ENCODE data around the gene TAGLN2. TPM values are rescaled to one million over a fixed set of nuclear protein-coding genes. Genes with fewer than 3 reads are reported as not detected.
A peak's percentile ranks its signal among the peaks of the same experiment; 100 is the strongest.

The TAGLN2 gene
- total RNA-seq, 2 experiments from 2014 or later, result 463 to 489 TPM

DNA sequence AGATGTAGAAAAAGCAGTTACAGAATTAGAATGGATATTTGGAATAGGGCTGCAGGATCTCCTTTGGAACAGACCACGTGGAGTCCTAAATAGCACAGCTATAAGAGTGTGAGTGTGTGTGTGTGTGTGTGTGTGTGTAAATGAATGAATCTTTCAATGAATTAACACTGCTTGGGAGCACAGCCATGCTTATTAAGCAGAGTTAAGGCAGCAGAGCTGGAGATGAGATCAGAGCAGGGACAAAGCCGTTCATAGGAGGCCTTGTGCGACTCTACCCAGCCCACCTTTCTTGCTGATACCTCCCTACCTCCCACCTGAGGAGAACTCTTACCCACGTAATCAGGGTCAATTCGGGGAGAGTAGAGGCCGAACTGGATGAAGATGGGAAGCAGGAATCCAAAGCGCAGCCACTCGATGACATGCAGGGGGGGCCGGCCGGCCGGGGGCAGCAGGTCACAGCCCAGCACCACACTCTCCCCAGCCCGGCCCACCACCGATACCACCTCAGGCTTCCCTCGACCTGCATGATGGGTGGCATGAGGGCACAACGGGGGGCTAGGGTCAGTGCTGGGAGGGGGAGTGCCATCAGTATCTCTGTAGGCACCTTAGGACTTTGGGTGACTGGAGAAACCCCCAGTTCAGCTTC is 17.4 kb upstream of the TAGLN2 start:
- Mint-ChIP-seq H3K4me1 (peaks cover 4% of the 10 kb centered on the region), H3K4me3 (no peak overlapping the region), H3K9me3 (no peaks in the 10 kb centered on the region), H3K27ac (no peak overlapping the region), H3K36me3 (no peaks in the 10 kb centered on the region), H3K27me3 (peaks cover 21% of the 10 kb centered on the region)
- no peak for DNase-seq

DNA sequence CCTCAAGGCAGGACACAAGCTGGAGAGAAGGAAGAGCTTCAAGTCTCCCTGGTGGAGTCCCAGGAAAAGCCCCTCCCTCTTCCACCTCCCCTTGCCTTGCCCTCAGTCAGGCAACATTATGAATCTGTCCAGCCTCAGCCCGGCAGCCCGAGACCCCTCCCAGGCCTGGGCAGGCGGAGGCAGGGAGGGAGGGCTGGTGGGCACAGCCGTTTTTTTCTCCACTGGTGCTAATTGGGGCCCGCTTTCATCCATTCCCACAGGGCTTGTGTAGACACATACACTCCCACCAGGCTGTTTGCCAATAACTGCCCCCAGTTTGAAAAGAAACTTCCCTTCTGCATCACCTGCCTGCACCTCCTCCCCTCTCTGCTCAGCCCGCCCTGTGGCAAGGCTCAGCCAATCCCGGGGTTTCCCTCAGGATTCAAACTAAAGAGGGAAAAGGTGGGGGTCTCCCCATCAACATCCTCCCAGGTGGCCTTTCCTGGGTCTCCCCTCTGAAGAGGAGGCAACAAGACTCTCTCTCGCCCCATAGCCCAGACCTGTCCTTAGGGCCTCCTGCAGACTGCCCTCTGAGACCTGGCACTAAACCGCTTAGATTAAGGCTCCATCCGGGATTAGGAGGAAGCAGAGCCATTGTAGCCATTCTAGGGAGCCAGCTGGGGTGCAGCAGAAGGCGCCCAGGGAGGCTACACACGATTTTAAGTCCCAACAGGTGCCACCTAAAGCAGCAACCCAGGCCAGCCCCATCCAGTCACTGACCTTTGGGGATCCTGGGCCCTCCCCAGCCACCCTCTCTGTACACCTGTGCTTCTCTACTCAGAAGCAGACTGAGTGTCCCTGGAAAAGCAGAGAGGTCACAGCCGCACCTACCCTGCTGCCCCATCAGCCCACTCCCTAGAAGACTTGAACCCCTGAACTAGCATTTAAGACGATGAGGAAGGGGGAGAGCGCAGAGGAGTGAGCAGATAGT is 16.6 kb upstream of the TAGLN2 start:
- H3K27ac Mint-ChIP-seq, result no peak overlapping the region

DNA sequence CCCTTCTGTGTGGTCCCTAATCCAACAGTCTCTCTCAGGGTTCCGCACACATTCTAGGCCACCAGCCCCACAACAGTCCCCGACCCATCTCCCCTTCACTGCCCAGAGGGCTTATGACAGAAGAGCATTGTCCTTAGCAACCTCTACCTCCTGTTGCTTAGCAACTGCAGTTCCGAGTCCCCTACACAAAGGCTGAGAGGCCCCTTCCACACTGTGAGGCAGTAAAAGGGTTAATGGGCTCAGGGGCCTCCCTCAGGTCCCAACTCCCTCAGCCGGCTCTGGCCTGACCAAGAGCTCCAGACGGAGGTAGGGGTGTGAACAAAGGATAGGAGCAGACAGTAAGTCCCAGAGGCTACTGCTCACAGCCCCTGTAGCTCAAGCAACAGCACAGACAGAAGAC is 15.8 kb upstream of the TAGLN2 start:
- no peak overlapping the region for H3K4me3 Mint-ChIP-seq
- H3K27ac Mint-ChIP-seq, result no peak overlapping the region
- no peaks in the 10 kb centered on the region for H3K9me3 Mint-ChIP-seq
- no peak for DNase-seq
- no peaks in the 10 kb centered on the region for H3K36me3 Mint-ChIP-seq
- peaks cover 21% of the 10 kb centered on the region for H3K27me3 Mint-ChIP-seq
- peaks cover 4% of the 10 kb centered on the region for H3K4me1 Mint-ChIP-seq

More for the DNA sequence above, 16.6 kb upstream of the TAGLN2 start:
- DNase-seq, result no peak
- H3K36me3 Mint-ChIP-seq, result no peaks in the 10 kb centered on the region
- peaks cover 4% of the 10 kb centered on the region for H3K4me1 Mint-ChIP-seq
- H3K27me3 Mint-ChIP-seq, result peaks cover 21% of the 10 kb centered on the region
- no peaks in the 10 kb centered on the region for H3K9me3 Mint-ChIP-seq
- H3K4me3 Mint-ChIP-seq, result no peak overlapping the region

DNA sequence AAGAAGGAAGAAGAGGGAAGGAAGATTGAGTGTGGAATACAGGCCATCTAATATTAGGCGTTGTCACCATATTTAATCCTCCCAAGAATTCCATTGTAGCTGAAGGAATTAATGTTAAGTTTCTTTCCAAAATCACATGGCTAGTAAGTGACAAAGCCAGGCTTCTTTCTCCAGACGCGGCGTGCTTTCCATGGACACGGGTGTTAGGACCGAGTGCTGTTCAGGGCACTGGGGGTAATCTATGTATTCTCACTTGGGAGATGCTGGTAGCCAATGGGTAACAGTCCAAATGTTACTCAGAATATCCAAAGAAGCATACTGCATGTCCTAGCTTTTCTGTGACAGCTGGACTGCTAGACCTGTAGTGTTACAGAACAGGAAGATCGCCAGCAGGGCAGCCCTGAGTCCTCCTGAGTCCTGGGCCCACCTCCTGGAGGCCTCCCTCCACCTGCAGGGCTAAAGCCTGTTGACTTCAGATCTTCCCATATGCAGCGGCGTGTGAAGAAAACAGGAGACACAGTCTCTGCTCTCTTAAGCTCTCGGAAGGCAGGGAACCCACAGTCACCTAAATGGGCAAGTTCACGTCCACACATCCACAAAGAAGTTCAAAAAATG is 14.8 kb upstream of the TAGLN2 start:
- no peak overlapping the region for H3K27ac Mint-ChIP-seq
- peaks cover 1% of the 10 kb centered on the region for H3K4me1 Mint-ChIP-seq
- DNase-seq, result no peak
- H3K9me3 Mint-ChIP-seq, result no peaks in the 10 kb centered on the region
- H3K36me3 Mint-ChIP-seq, result no peaks in the 10 kb centered on the region
- no peak overlapping the region for H3K4me3 Mint-ChIP-seq
- H3K27me3 Mint-ChIP-seq, result peaks cover 16% of the 10 kb centered on the region

DNA sequence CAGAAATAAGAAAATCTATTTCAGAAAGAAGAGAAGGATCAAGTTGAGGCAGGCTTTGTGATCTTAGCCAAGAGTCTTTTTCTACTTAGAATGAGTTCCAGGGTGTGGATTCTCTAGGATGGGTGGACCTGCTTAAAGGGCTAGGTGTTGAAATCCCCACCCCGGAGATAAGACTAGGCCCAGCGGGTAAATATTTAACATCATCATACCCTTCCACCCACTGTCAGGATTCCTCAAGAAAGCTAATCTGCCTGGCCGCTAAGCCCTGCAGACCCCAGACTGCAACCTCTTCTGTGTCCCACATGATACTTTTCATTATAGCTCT is 14.3 kb upstream of the TAGLN2 start:
- no peak for DNase-seq
- H3K4me3 Mint-ChIP-seq, result no peak overlapping the region
- H3K27me3 Mint-ChIP-seq, result peaks cover 12% of the 10 kb centered on the region
- H3K9me3 Mint-ChIP-seq, result no peaks in the 10 kb centered on the region
- no peak overlapping the region for H3K27ac Mint-ChIP-seq
- H3K36me3 Mint-ChIP-seq, result no peaks in the 10 kb centered on the region
- no peaks in the 10 kb centered on the region for H3K4me1 Mint-ChIP-seq

DNA sequence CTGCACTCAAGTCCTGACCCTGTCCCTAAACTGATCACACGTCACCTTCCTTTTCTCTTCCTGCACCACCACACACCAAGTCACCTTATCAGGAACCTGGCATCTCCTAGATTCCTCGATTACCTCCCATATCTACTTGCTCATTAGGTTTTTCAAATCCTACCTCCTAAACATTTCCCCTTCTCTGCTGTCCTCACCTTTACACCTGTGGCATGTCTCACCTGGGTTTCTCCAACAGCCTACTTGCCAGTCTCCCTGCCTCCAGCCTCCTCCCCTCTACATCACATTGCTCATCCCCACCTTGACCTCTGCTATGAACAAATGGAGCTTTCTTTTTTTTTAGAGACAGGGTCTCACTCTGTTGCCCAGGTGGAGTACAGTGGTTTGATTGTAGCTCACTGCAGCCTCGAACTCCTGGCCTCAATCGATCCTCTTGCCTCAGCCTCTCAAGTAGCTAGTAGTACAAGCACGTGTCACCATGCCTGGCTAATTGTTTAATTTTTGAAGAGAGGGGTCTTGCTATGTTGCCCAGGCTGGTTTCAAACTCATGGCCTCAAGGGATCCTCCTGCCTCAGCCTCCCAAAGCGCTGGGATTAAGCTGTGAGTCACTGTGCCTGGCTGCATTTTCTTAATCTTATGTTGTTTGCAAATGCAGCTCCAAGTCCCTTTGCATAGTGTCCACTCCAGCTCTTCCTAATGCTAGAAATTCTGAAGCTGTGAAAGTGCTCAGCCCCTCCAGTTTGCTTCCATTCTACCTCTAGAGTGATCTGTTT is 13.8 kb upstream of the TAGLN2 start:
- Mint-ChIP-seq H3K27me3 (peaks cover 7% of the 10 kb centered on the region), H3K27ac (no peak overlapping the region), H3K9me3 (no peaks in the 10 kb centered on the region), H3K4me3 (no peak overlapping the region), H3K36me3 (no peaks in the 10 kb centered on the region), H3K4me1 (no peaks in the 10 kb centered on the region)
- DNase-seq, result no peak

DNA sequence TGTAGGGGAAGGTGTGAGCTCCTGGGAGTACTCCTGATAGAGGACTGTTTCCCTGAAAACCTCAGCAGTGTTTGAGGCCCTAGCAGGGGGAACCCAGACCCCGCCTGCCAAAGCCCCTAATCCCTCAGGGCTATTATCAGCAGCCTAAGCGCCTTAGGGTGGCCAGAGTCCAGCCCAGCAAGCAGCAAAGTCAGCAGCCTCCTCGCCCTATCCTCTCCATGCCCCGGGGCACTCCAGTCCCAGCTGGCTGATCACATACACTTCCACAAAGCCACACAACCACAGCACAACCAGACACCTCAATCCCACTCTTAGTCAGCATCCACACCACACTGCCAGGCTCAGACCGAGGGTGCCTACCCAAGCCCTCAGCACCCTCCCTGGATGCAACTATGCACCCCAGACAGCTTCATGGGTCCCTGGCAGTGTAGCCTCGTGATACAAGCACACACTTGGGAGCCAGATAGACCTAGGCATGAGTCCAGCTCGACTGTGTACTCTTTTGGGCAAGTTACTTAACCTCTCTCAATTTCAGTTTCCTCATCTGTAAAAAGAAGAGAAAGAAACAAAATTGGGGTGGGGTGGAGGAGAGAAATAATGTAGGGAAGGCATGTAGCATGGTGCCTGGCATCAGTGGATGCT is 13.0 kb upstream of the TAGLN2 start:
- Mint-ChIP-seq H3K4me3 (no peak overlapping the region), H3K27me3 (peaks cover 1% of the 10 kb centered on the region), H3K4me1 (no peaks in the 10 kb centered on the region), H3K9me3 (no peaks in the 10 kb centered on the region), H3K27ac (no peak overlapping the region), H3K36me3 (no peaks in the 10 kb centered on the region)
- DNase-seq, result no peak

DNA sequence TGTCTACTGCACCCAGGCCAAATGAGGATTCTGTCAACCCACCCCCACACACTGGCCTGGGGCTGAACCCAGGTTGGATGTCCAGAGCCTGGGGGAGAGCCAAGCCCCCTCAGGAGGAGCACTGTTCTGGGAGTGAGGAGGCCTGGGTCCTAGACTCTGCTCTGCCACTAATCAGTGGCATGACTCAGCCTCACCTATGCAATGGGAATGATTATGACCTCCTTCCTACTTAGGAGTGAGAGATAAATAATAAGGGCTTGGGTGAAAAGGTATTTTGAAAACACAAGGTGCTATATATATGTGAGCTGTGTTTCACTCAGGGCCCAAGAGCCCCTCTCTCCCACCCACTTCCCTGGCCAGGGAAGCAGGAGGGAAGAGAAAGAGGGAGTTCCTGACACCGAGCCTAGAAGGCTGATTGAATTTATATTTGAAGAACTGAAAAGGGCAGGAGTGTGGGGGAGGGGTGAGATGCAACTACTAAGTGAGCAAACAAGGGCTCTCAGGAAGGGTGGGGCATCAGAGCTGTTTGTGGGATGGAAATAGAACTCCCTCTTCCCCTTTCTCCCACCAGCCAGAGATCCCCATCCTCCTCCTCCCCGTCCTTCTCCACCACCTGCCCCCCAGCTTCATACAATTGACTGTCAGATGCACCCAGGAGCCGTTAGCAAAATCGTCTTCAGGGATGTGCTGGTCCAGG is 11.9 kb upstream of the TAGLN2 start:
- no peaks in the 10 kb centered on the region for H3K36me3 Mint-ChIP-seq
- no peaks in the 10 kb centered on the region for H3K9me3 Mint-ChIP-seq
- H3K4me3 Mint-ChIP-seq, result no peak overlapping the region
- H3K27me3 Mint-ChIP-seq, result no peaks in the 10 kb centered on the region
- DNase-seq, result no peak
- no peak overlapping the region for H3K27ac Mint-ChIP-seq
- H3K4me1 Mint-ChIP-seq, result no peaks in the 10 kb centered on the region

DNA sequence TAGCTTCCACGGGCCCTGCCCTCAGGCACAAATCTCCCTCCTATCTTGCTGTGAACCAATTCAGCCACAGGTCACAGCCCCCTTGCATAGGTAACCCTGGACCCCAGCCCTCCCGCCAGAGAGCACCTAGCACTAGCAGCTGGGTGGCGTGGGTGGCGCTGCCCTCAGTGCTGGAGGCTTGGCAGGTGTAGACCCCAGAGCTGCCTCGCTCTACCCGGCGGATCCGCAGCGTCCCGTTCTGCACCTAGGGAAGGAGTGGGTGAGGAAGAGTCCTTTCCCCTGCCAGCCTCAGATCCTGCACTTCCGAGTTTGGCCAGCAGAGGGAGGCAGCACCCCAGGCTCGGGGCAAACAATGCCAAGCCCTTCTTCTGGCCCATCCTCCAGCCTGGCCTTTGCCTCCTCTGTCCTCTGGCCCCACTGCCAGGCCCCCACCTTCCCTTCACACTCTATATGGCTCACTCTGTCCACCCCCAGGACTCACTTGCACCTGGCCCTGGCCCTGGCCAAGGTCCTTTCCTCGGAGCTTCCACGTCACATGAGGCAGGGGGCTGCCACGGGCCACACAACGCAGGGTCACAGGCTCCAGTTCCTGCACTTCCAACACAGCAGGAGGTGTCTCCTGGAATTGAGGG is 11.1 kb upstream of the TAGLN2 start:
- no peak overlapping the region for H3K4me3 Mint-ChIP-seq
- H3K27ac Mint-ChIP-seq, result no peak overlapping the region

DNA sequence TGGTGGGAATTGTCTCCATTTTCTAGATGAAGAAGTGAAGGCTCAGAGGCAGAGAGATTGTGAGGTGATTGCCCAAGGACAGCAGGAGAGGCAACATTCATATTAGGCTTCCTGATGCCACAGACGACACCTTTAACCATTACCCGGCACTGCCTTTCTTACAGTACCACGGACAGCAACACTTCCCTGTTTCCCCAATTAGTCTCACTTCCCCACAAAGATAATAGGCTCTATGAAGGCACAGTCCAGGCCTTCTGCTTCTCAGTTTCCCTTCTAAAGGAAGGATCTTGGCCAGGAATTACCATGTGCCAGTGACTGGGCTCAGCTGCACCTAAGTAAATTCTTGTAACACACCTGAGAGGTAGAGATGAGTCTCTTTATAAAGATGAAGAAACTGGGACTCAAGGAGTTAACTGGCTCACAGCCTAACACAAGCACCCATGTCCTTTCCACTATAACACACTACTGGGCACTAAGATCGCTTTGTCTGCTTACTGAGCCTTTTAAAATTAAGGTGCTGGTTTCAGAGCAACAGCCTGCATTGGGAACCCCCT is 10.5 kb upstream of the TAGLN2 start:
- Mint-ChIP-seq H3K9me3 (no peaks in the 10 kb centered on the region), H3K27me3 (no peaks in the 10 kb centered on the region), H3K4me1 (no peaks in the 10 kb centered on the region), H3K4me3 (no peak overlapping the region), H3K36me3 (no peaks in the 10 kb centered on the region), H3K27ac (no peak overlapping the region)
- no peak for DNase-seq

More for the DNA sequence above, 11.1 kb upstream of the TAGLN2 start:
- no peaks in the 10 kb centered on the region for H3K9me3 Mint-ChIP-seq
- no peaks in the 10 kb centered on the region for H3K4me1 Mint-ChIP-seq
- H3K36me3 Mint-ChIP-seq, result no peaks in the 10 kb centered on the region
- DNase-seq, result peak; percentile 75
- H3K27me3 Mint-ChIP-seq, result no peaks in the 10 kb centered on the region

DNA sequence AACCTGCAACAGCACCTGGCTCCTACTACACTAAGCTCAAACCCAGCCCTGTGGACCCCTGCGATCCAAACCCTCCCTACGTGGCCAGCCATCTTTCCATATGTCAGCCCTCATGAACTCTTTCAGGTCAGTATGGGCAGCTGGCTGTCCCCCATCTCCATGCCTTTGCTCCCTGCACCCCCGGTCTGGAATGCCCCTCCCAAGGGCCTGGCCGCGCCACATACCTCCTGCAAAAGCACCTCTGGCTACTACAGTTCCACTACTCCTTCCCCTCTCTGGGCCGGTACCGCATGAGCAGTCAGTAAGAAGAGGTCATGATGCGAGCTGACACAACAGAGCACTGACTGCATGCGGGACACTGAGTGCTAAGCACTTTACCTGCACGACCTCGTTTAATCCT is 10.0 kb upstream of the TAGLN2 start:
- H3K27ac Mint-ChIP-seq, result no peak overlapping the region
- no peak overlapping the region for H3K4me3 Mint-ChIP-seq
- no peaks in the 10 kb centered on the region for H3K4me1 Mint-ChIP-seq
- no peak for DNase-seq
- H3K27me3 Mint-ChIP-seq, result no peaks in the 10 kb centered on the region
- H3K9me3 Mint-ChIP-seq, result no peaks in the 10 kb centered on the region
- H3K36me3 Mint-ChIP-seq, result no peaks in the 10 kb centered on the region

DNA sequence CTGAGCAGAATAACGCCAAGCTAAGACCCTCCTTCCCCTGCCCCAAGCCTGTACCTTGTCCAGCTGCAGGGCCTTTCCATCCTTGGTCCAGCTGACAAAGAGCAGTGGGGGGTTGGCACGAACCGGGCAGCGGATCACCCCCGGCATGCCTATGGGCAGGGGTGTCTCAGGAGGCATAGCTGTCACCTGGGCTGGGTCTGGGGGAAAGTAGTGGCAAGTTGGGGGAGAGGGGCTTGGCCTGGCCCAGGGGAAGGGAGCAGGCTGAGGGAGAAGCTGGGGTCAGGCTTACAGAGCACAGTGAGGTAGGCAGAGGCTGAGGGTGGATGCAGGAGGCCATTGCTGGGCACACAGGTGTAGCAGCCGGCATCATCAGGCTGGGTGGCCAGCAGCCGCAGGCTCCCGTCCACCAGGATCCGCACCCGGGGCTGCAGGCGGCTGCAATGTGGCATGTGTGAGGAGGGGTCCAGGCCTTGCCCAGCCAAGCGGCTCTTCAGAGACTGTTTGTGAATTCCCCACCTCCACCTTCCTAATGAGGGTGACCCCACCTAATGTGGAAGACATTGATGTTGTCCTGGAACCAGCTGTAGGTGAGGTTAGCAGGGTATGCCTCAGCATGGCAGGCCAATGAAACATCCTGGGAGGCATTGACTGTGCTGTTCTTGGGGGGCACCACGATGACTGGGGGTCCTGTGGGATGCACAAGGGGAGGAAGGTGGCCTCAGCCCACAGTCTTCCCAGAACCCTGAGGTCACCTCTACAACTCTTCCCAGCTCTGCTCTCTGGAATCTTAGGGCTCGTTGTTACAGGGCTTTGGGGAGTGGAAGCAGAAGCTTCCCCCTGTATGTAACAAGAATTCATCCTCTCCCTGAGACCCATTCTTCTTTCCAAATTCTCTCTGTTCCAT is 9.1 kb upstream of the TAGLN2 start:
- H3K27me3 Mint-ChIP-seq, result no peaks in the 10 kb centered on the region
- H3K27ac Mint-ChIP-seq, result no peak overlapping the region

DNA sequence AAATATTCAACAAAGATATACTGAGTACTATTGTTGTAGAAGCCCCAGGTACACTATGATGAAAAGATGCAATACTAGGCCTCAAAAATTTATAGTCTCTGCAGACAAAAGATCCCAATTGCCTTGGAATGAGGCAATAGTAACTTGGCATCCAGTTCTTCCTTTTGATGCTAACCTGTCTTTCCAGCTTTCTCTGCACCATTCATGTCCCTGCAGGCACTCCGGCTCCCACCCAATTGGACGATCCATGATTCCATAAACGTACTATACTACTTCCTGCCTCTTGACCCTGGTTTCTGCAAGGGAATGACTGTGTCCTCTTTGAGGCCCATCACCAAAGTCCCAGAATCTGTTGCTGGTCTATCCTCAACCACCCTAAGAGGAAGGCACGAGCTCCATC is 8.0 kb upstream of the TAGLN2 start:
- H3K36me3 Mint-ChIP-seq, result no peaks in the 10 kb centered on the region
- H3K27me3 Mint-ChIP-seq, result no peaks in the 10 kb centered on the region
- H3K9me3 Mint-ChIP-seq, result no peaks in the 10 kb centered on the region
- H3K4me3 Mint-ChIP-seq, result no peak overlapping the region
- no peaks in the 10 kb centered on the region for H3K4me1 Mint-ChIP-seq
- no peak for DNase-seq
- no peak overlapping the region for H3K27ac Mint-ChIP-seq

More for the DNA sequence above, 9.1 kb upstream of the TAGLN2 start:
- Mint-ChIP-seq H3K4me3 (no peak overlapping the region), H3K4me1 (no peaks in the 10 kb centered on the region), H3K9me3 (no peaks in the 10 kb centered on the region), H3K36me3 (no peaks in the 10 kb centered on the region)
- DNase-seq, result no peak
